Loucy (cell line): ENCODE results near the gene TMEM131.

ENCODE experiments used
- H2AFZ ChIP-seq: fragments of 200-600 bp; sonication (generic); 2 replicates; pipeline ENCODE4 v1.6.0; 2016; ENCODE audit warnings: antibody characterized with exemption, mild to moderate bottlenecking, low read length, moderate library complexity
- H3F3A ChIP-seq: fragments of 200-600 bp; 2 replicates; pipeline ENCODE4 v1.6.0; 2016; ENCODE audit warnings: antibody characterized with exemption, low read depth, mild to moderate bottlenecking
- H3K27me3 ChIP-seq: fragments of 200-600 bp; sonication (generic); 2 replicates; pipeline ENCODE4 v1.6.1; 2014; ENCODE audit warnings: low read length, mild to moderate bottlenecking; ENCODE audit not compliant: insufficient read depth, poor library complexity, severe bottlenecking
- H3K36me3 ChIP-seq: fragments of 200-600 bp; sonication (generic); 2 replicates; pipeline ENCODE4 v1.6.1; 2016; ENCODE audit warnings: low read length; ENCODE audit not compliant: insufficient read depth
- H3K4me1 ChIP-seq: fragments of 200-600 bp; sonication (generic); 2 replicates; pipeline ENCODE4 v1.5.1; 2014; ENCODE audit warnings: low read length, mild to moderate bottlenecking; ENCODE audit not compliant: insufficient read depth, poor library complexity, severe bottlenecking
- H3K4me2 ChIP-seq: fragments of 200-600 bp; sonication (generic); 2 replicates; pipeline ENCODE4 v1.6.0; 2014; ENCODE audit warnings: antibody characterized with exemption, low read length, low read depth, mild to moderate bottlenecking; ENCODE audit not compliant: poor library complexity, severe bottlenecking
- H3K4me3 ChIP-seq: fragments of 200-600 bp; sonication (generic); 2 replicates; pipeline ENCODE4 v1.5.1; 2014; ENCODE audit warnings: low read length, mild to moderate bottlenecking, mixed read lengths; ENCODE audit not compliant: poor library complexity, severe bottlenecking
- H3K79me2 ChIP-seq: fragments of 200-600 bp; sonication (generic); 2 replicates; pipeline ENCODE4 v1.6.1; 2014; ENCODE audit warnings: low read length; ENCODE audit not compliant: insufficient read depth
- H3K9ac ChIP-seq: fragments of 200-600 bp; sonication (generic); 2 replicates; pipeline ENCODE4 v1.6.0; 2014; ENCODE audit warnings: mild to moderate bottlenecking, low read depth, low read length, moderate library complexity; ENCODE audit not compliant: poor library complexity, severe bottlenecking
- H3K9me2 ChIP-seq: fragments of 200-600 bp; sonication (generic); replicated peaks from 2 replicates; pipeline ENCODE4 v1.6.1; 2016; ENCODE audit warnings: low read depth, low read length, mixed read lengths
- H3K9me3 ChIP-seq: fragments of 200-600 bp; sonication (generic); 2 replicates; pipeline ENCODE4 v1.6.1; 2014; ENCODE audit warnings: mild to moderate bottlenecking, antibody characterized with exemption, low read length, low read depth; ENCODE audit not compliant: insufficient read depth
- H4K20me1 ChIP-seq: fragments of 200-600 bp; sonication (generic); 2 replicates; pipeline ENCODE4 v1.6.0; 2014; ENCODE audit warnings: antibody characterized with exemption, low read length, mild to moderate bottlenecking; ENCODE audit not compliant: insufficient read depth, poor library complexity, severe bottlenecking
- EZH2phosphoT487 ChIP-seq: fragments of 200-600 bp; IDR thresholded peaks from 2 replicates; pipeline ENCODE4 v1.6.1; 2018; ENCODE audit warnings: antibody characterized with exemption, mild to moderate bottlenecking, moderate library complexity, borderline replicate concordance
- TF ChIP-seq, protein P1 (sequence below): fragments of 200-600 bp; sonication (generic); conservative IDR thresholded peaks from 2 replicates; pipeline ENCODE4 v1.5.1; 2014; ENCODE audit warnings: mild to moderate bottlenecking, antibody characterized with exemption, low read length

The TMEM131 gene

DNA sequence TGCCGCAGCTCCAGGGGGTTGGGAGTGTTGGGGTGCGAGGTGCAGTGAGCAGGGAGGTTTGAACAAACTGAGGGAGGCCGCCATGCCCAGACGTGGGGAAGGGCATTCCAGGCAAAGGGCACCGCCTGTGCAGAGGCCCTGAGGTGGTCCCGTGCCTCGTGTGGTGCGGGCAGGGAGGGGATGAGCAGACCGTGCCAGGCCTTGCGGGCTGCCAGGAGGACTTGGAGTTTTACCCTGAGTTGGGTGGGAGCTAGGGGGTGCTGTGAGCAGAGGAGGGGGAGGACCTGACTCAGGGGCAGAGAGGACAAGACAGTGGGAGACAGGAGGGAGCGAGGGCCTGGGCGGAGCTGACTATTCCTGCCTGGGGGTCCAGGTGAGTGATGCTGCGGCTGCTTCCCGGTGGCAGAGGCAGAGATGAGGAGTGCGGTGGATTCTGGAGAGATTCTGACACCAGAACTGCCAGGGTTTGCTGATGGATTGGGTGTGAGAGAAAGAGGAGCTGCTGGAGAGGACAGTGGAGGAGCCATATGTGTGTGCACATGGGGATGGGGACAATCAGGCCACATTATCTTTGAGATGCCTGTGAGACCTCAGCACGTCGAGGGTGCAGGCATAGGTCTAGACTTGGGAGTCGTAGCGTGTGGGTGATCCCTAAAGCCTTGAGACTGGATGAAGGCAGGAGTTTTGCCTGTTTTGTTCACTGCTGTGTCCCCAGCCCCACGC lies 259.0 kb downstream of the TMEM131 start:
- H3K4me1 ChIP-seq: peaks cover 3% of the 10 kb centered on the region
- H3K9me2 ChIP-seq: no peaks in the 10 kb centered on the region
- H3K79me2 ChIP-seq: peaks cover 11% of the 10 kb centered on the region; the same call in 1 of the 2 replicates
- peaks cover 25% of the 10 kb centered on the region for H4K20me1 ChIP-seq
- TF ChIP-seq, protein P1, sequence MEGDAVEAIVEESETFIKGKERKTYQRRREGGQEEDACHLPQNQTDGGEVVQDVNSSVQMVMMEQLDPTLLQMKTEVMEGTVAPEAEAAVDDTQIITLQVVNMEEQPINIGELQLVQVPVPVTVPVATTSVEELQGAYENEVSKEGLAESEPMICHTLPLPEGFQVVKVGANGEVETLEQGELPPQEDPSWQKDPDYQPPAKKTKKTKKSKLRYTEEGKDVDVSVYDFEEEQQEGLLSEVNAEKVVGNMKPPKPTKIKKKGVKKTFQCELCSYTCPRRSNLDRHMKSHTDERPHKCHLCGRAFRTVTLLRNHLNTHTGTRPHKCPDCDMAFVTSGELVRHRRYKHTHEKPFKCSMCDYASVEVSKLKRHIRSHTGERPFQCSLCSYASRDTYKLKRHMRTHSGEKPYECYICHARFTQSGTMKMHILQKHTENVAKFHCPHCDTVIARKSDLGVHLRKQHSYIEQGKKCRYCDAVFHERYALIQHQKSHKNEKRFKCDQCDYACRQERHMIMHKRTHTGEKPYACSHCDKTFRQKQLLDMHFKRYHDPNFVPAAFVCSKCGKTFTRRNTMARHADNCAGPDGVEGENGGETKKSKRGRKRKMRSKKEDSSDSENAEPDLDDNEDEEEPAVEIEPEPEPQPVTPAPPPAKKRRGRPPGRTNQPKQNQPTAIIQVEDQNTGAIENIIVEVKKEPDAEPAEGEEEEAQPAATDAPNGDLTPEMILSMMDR: no peak
- no peak for TF ChIP-seq EZH2phosphoT487
- H3K4me3 ChIP-seq: no peak overlapping the region
- H3K36me3 ChIP-seq: peaks cover 73% of the 10 kb centered on the region; the same call in 1 of the 2 replicates
- H3K4me2 ChIP-seq: no peak overlapping the region
- no peak overlapping the region for H3K9ac ChIP-seq
- H2AFZ ChIP-seq: no peak overlapping the region
- no peaks in the 10 kb centered on the region for H3K27me3 ChIP-seq
- H3F3A ChIP-seq: no peaks in the 10 kb centered on the region
- no peaks in the 10 kb centered on the region for H3K9me3 ChIP-seq

- no peak for TF ChIP-seq EZH2phosphoT487
- TF ChIP-seq, protein P1: no peak
- Histone ChIP-seq H3K79me2 (peaks cover 17% of the 10 kb centered on the region; the same call in 1 of the 2 replicates), H2AFZ (no peak overlapping the region), H3K27me3 (no peaks in the 10 kb centered on the region), H3K36me3 (peaks cover 79% of the 10 kb centered on the region; the same call in 1 of the 2 replicates), H3K4me2 (no peak overlapping the region), H3K9me2 (no peaks in the 10 kb centered on the region), H3K4me3 (no peak overlapping the region), H3K9ac (no peak overlapping the region), H4K20me1 (peaks cover 30% of the 10 kb centered on the region), H3K9me3 (no peaks in the 10 kb centered on the region), H3K4me1 (no peaks in the 10 kb centered on the region), H3F3A (no peaks in the 10 kb centered on the region)
These were observed 259.6 kb downstream of the TMEM131 start for GRCh38 chr2:97736185-97736584.

DNA sequence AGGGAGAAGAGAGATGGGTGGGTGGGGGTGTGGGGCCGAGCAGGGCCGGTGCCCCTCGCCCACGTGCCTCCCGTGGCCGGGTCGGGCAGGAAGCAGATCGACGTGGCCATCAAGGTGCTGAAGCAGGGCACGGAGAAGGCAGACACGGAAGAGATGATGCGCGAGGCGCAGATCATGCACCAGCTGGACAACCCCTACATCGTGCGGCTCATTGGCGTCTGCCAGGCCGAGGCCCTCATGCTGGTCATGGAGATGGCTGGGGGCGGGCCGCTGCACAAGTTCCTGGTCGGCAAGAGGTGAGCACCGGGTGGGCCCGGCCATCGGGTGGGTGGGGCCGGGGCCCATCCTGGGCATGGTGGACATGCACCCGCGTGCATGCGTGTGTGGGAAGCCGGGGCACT lies 260.6 kb downstream of the TMEM131 start:
- Histone ChIP-seq H3K9me2 (no peaks in the 10 kb centered on the region), H3K79me2 (peaks cover 27% of the 10 kb centered on the region; the same call in 1 of the 2 replicates), H3F3A (no peaks in the 10 kb centered on the region), H3K9ac (no peak overlapping the region), H3K4me2 (no peak overlapping the region), H3K4me3 (no peak overlapping the region), H4K20me1 (peaks cover 33% of the 10 kb centered on the region), H2AFZ (no peak overlapping the region), H3K27me3 (no peaks in the 10 kb centered on the region), H3K9me3 (no peaks in the 10 kb centered on the region), H3K4me1 (no peaks in the 10 kb centered on the region), H3K36me3 (peaks cover 87% of the 10 kb centered on the region; the same call in 1 of the 2 replicates)
- TF ChIP-seq EZH2phosphoT487: no peak
- TF ChIP-seq, protein P1: no peak
